Measurements from ENCODE around the gene TGM2. TPM values are rescaled to one million over a fixed set of nuclear protein-coding genes. Genes with fewer than 3 reads are reported as not detected.
A peak's percentile ranks its signal among the peaks of the same experiment; 100 is the strongest.

TGM2 gene
- total and polyA plus RNA-seq, 9 of the 15 experiments (the other 6 are each of a cell fraction or from before 2014, with no cell fraction given) = 5.5 to 78.5 (median 37.6) TPM

DNA sequence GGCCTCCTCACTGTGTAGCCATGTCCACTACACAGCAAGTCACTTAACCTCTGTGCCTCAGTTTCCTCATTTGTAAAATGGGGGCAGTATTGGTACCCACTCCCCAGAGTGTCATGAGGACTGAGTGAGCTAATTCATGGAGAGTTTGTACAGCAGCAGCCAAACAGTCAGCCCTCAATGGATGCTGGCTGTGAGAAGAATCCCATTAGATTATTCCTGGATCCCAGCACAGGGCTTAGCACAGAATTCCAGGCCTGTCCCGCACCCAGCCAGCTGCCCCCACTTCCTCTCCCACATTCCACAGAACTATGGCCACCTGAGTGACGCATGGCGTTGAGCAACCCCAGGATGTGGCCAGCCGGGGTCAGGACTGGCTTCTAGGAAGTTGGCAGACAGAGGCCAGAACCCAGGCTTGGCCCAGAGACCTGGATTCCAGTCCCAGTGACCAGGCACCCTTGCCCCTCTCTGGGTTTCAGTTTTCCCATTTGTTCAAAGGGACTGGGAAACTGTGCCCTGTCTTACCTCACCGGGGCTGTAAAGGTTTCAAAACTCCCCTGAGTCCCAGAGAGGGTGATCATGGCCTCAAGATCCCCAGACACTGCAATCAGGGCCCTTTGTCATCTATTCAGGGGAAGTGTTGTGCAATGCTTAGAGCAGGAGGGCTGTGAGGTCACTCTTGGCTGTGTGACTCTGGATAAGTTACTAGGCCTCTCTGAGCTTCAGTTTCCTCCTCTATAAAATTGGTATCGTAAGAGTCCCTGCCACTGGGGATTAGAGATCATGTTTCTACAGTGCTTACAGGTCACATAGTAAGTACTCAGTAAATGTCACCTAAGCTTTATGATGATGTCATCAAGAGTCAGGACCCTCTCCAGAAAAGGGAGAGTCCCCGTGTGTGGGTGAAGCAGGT is 3.0 kb upstream of the TGM2 start:
- Histone ChIP-seq H3K9me1 (ENCODE audit: control insufficient read depth, insufficient read depth, low read length) (no peaks in the 10 kb centered on the region), H3K27ac (ENCODE audit: extremely low read depth, low read depth, low read length) (no peak overlapping the region), H3K27me3 (ENCODE audit: control insufficient read depth in 2 of 2, insufficient read depth in 2 of 2, low read length in 2 of 2) (no peaks in the 10 kb centered on the region), H2AFZ (ENCODE audit: low read depth, low read length) (no peak overlapping the region), H3K9ac (ENCODE audit: insufficient read depth in 1 of 2, low read depth in 2 of 2, low read length in 2 of 2) (no peak overlapping the region), H3K79me2 (ENCODE audit: control insufficient read depth, insufficient read depth, low read length) (peaks cover 20% of the 10 kb centered on the region), H3K4me1 (replicated peaks in 1 of 2; ENCODE audit: control insufficient read depth in 2 of 2, insufficient read depth in 2 of 2, low read length in 2 of 2) (peaks cover 28 to 32% of the 10 kb centered on the region in 2 experiments; a peak in 4 of 5 replicates), H3K36me3 (ENCODE audit: control insufficient read depth, insufficient read depth, low read length) (no peaks in the 10 kb centered on the region), H3K9me3 (replicated peaks; ENCODE audit: control insufficient read depth, insufficient read depth, low read depth, low read length) (no peaks in the 10 kb centered on the region), H3K4me3 (no peak overlapping the region), H4K20me1 (replicated peaks; ENCODE audit: control insufficient read depth, insufficient read depth, low read length) (no peaks in the 10 kb centered on the region), H3K4me2 (ENCODE audit: insufficient read depth, low read length) (no peak overlapping the region)
- ATAC-seq (no peak), FAIRE-seq (peak; percentile 55), DNase-seq (ENCODE audit: extremely low read depth in 1 of 4, low spot score in 3 of 4) (no peak)
- WGBS (ENCODE audit: insufficient coverage, low coverage, missing lambda C conversion rate) = 51% methylated on average over 6 of the region's 7 CpGs
- CTCF ChIA-PET (ENCODE audit: low intra/inter-chr PET ratio) = interaction anchor here (1.8 kb wide), 1 partner anchor 53 kb away, joined by 4 read pairs; no protein-coding TSS in a partner anchor
- BruUV-seq (replicated peaks) = no TSS peak
- intact Hi-C loops (cut with micrococcal nuclease) = no loop called here
- in situ Hi-C loops (cut with MboI) = loop anchor here (10.0 kb wide), 1 partner anchor 93 kb away; no protein-coding TSS in a partner anchor
- POLR2A ChIA-PET = no interaction called here
- TF ChIP-seq CBX5 (IDR thresholded peaks at IDR 0.05; ENCODE audit: borderline replicate concordance, low read depth) = no peak
- TF ChIP-seq, protein P1, sequence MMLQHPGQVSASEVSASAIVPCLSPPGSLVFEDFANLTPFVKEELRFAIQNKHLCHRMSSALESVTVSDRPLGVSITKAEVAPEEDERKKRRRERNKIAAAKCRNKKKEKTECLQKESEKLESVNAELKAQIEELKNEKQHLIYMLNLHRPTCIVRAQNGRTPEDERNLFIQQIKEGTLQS (IDR thresholded peaks at IDR 0.05) = peak; percentile 86
- TF ChIP-seq, protein P1 (CRISPR knock-in tag; conservative IDR thresholded peaks at IDR 0.05) = no peak
- peak; percentile 31 to 62; a peak in 1 of 4 replicates for TF ChIP-seq KDM1A (IDR thresholded peaks at IDR 0.05)
- no peak for TF ChIP-seq ATF1 (CRISPR knock-in tag; IDR thresholded peaks at IDR 0.05)
- peak; percentile 40; the same call in 1 of the 2 replicates for TF ChIP-seq ATF1 (tag; IDR thresholded peaks at IDR 0.05)
- peak; percentile 92 for TF ChIP-seq CEBPB (tag; IDR thresholded peaks at IDR 0.05)
- TF ChIP-seq ATF7 (IDR thresholded peaks at IDR 0.05) = peak; percentile 68
- TF ChIP-seq TAF7 (tag; IDR thresholded peaks at IDR 0.05) = no peak
- peak; percentile 93 for TF ChIP-seq RBM25 (IDR thresholded peaks at IDR 0.05; ENCODE audit: low read depth, low read length, severe bottlenecking)
- TF ChIP-seq BCOR (IDR thresholded peaks at IDR 0.05) = peak; percentile 56
- TF ChIP-seq ZFP36 (IDR thresholded peaks at IDR 0.05; ENCODE audit: low read depth, low read length, partially characterized antibody) = peak; percentile 82
- TF ChIP-seq JUND (IDR thresholded peaks at IDR 0.05; ENCODE audit: borderline replicate concordance, low read depth, low read length) = no peak
- peak; percentile 30; the same call in 1 of the 3 replicates for TF ChIP-seq JUND (tag; IDR thresholded peaks at IDR 0.05; ENCODE audit: borderline replicate concordance, low read depth, low read length)
- TF ChIP-seq, protein P2, sequence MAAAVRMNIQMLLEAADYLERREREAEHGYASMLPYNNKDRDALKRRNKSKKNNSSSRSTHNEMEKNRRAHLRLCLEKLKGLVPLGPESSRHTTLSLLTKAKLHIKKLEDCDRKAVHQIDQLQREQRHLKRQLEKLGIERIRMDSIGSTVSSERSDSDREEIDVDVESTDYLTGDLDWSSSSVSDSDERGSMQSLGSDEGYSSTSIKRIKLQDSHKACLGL (CRISPR knock-in tag; IDR thresholded peaks at IDR 0.05; ENCODE audit: borderline replicate concordance, poor library complexity, severe bottlenecking) = no peak
- TF ChIP-seq SRSF3 (IDR thresholded peaks at IDR 0.05; ENCODE audit: insufficient read depth, low read length) = no peak
- TF ChIP-seq CEBPG (CRISPR knock-in tag; IDR thresholded peaks at IDR 0.05) = peak; percentile 78
- TF ChIP-seq CEBPG (tag; conservative IDR thresholded peaks at IDR 0.05 in 1 of 2, IDR thresholded peaks at IDR 0.05 in 1 of 2) = peak; percentile 59 to 70; a peak in 3 of 4 replicates
